K562 (cell line): ENCODE measurements around the gene ZBTB20.

Experiments
- AFF4 ChIP-seq: sonication (generic); formaldehyde crosslinking; IDR thresholded peaks from 2 replicates; pipeline ENCODE4 v1.8.0; 2023; ENCODE audit warnings: mild to moderate bottlenecking, missing genetic modification reagents
- HDAC6 ChIP-seq: IDR thresholded peaks from 2 replicates; pipeline ENCODE4 v1.6.1; 2012; ENCODE audit warnings: low read depth, mild to moderate bottlenecking, control low read depth, inconsistent platforms, low read length, moderate library complexity
- MAFK ChIP-seq: IDR thresholded peaks from 2 replicates; pipeline ENCODE4 v1.6.1; 2011; ENCODE audit warnings: low read length, improper control_type of control experiment
- MLX ChIP-seq, 2 experiments: fragments of 450-650 bp in 1 of 2; sonication (generic) in 1 of 2; formaldehyde crosslinking; conservative IDR thresholded peaks; 2 replicates each; pipeline versions ENCODE4 v1.4.0 to v1.8.1; 2020 to 2022; ENCODE audit warnings: mild to moderate bottlenecking in 1 of 2, missing genetic modification reagents in 1 of 2
- NEUROD1 ChIP-seq: fragments of 150-350 bp; IDR thresholded peaks from 2 replicates; pipeline ENCODE4 v1.6.1; 2014; ENCODE audit warnings: borderline replicate concordance, low read length, low read depth; ENCODE audit not compliant: partially characterized antibody
- POLR2AphosphoS5 ChIP-seq: IDR thresholded peaks from 2 replicates; pipeline ENCODE4 v1.6.1; 2011; ENCODE audit warnings: mild to moderate bottlenecking, low read depth, low read length, moderate library complexity; ENCODE audit not compliant: control insufficient read depth, insufficient read depth
- SIN3A ChIP-seq, 2 experiments: fragments of 150-350 bp in 1 of 2; IDR thresholded peaks; 2 replicates each; pipeline ENCODE4 v1.6.1; 2011 to 2016; ENCODE audit warnings: borderline replicate concordance in 2 of 2, low read depth in 2 of 2, low read length in 2 of 2, mild to moderate bottlenecking in 2 of 2, moderate library complexity in 2 of 2; ENCODE audit not compliant: control insufficient read depth in 1 of 2
- SMARCE1 ChIP-seq: fragments of 450-650 bp; IDR thresholded peaks from 2 replicates; pipeline ENCODE4 v1.7.1; 2016; ENCODE audit warnings: mild to moderate bottlenecking
- SREBF2 ChIP-seq: sonication (generic); formaldehyde crosslinking; IDR thresholded peaks from 2 replicates; pipeline ENCODE4 v1.4.0; 2020; ENCODE audit warnings: mild to moderate bottlenecking, missing genetic modification reagents
- TAF7 ChIP-seq: fragments of 450-650 bp; IDR thresholded peaks from 2 replicates; pipeline ENCODE4 v1.6.1; 2016; ENCODE audit warnings: missing genetic modification characterization, missing compliant biosample characterization
- THRAP3 ChIP-seq: fragments of 450-650 bp; IDR thresholded peaks from 2 replicates; pipeline ENCODE4 v1.6.1; 2016; ENCODE audit warnings: mild to moderate bottlenecking, inconsistent platforms, borderline replicate concordance
- ZFX ChIP-seq: sonication (generic); formaldehyde crosslinking; IDR thresholded peaks from 2 replicates; pipeline ENCODE4 v1.8.0; 2022; ENCODE audit warnings: mild to moderate bottlenecking, missing genetic modification reagents, moderate library complexity
- ZNF41 ChIP-seq: fragments of 250-450 bp; sonication (Bioruptor Pico); conservative IDR thresholded peaks from 2 replicates; pipeline ENCODE4 v1.4.0; 2020; ENCODE audit warnings: mild to moderate bottlenecking
- TF ChIP-seq, protein P1 (sequence below), 3 experiments: IDR thresholded peaks in 2 of 3; conservative IDR thresholded peaks in 1 of 3; 2 replicates each; pipeline ENCODE4 v1.5.1; 2011 to 2012; ENCODE audit warnings: low read length in 3 of 3, mild to moderate bottlenecking in 3 of 3, control low read depth in 2 of 3, improper control_type of control experiment in 1 of 3, inconsistent platforms in 1 of 3, low read depth in 1 of 3, mixed read lengths in 1 of 3, moderate library complexity in 1 of 3; ENCODE audit not compliant: insufficient read depth in 2 of 3

GRCh38 chr3:114595522-114596028, 551.5 kb downstream of the ZBTB20 start:
- TF ChIP-seq SMARCE1 (no peak), AFF4 (no peak), MLX (CRISPR knock-in tag; conservative IDR thresholded peaks at IDR 0.05) (no peak), SREBF2 (CRISPR knock-in tag) (no peak), SIN3A (IDR thresholded peaks at IDR 0.05; ENCODE audit: borderline replicate concordance in 2 of 2, control insufficient read depth in 1 of 2, low read depth in 2 of 2, low read length in 2 of 2) (no peak), ZFX (CRISPR knock-in tag) (no peak), TAF7 (tag) (no peak), MAFK (no peak), NEUROD1 (no peak), THRAP3 (no peak), ZNF41 (CRISPR knock-in tag) (no peak), HDAC6 (no peak), POLR2AphosphoS5 (no peak)
- TF ChIP-seq, protein P1, sequence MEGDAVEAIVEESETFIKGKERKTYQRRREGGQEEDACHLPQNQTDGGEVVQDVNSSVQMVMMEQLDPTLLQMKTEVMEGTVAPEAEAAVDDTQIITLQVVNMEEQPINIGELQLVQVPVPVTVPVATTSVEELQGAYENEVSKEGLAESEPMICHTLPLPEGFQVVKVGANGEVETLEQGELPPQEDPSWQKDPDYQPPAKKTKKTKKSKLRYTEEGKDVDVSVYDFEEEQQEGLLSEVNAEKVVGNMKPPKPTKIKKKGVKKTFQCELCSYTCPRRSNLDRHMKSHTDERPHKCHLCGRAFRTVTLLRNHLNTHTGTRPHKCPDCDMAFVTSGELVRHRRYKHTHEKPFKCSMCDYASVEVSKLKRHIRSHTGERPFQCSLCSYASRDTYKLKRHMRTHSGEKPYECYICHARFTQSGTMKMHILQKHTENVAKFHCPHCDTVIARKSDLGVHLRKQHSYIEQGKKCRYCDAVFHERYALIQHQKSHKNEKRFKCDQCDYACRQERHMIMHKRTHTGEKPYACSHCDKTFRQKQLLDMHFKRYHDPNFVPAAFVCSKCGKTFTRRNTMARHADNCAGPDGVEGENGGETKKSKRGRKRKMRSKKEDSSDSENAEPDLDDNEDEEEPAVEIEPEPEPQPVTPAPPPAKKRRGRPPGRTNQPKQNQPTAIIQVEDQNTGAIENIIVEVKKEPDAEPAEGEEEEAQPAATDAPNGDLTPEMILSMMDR (IDR thresholded peaks at IDR 0.05 in 2 of 3, conservative IDR thresholded peaks at IDR 0.05 in 1 of 3; ENCODE audit: insufficient read depth in 2 of 3, low read depth in 1 of 3, low read length in 3 of 3), result no peak
